ENCODE results near the gene CELSR1.

GRCh38 chr22:46547883-46548244 is 10.4 kb upstream of the CELSR1 start:
- TF ChIP-seq POLR2A (IDR thresholded peaks at IDR 0.05) = no peak
- TF ChIP-seq CTCF (IDR thresholded peaks at IDR 0.05) = no peak

Data from adrenal gland (tissue), 5 donors.